GM21529 (cell line): ENCODE measurements around the gene MYCN.
"Not testable (repeated sequence)": the region's sequence is repeated elsewhere in the genome, so short reads cannot be mapped to it uniquely, and the experiment has no call there.

Experiments used
- ATAC-seq: cut with Tn5 transposase; IDR thresholded peaks from one replicate; pipeline ENCODE4 v1.9.1; 2021; ENCODE audit not compliant: unreplicated experiment

Gene MYCN

DNA sequence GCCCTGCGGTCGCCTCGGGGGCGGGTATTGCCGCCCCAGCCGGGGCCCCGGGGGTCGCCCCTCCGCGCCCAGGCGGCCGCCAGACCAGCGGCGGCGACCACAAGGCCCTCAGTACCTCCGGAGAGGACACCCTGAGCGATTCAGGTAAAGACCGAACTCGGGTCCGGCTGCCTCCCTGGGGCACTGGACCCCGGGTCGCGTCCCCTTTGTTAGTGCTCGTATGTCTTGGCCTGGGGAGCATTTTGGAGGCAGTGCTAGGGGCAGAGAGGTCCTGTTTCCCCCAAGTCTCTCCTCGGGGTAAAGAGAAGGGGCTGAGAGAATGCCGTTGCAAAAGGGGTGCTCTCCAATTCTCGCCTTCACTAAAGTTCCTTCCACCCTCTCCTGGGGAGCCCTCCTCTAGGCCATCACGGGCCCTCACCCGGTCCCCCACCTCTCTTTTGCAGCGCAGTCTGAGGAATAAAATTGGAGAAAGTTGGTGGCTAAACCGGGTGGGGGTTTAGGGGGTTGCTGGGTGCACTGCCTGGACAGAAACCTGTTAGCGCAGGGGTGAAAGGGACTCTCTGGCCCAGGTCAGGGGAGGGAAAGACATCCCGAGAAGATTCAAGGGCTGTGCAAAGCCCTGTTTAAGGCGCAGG is 2.5 kb downstream of the MYCN start:
- ATAC-seq, result no peak

DNA sequence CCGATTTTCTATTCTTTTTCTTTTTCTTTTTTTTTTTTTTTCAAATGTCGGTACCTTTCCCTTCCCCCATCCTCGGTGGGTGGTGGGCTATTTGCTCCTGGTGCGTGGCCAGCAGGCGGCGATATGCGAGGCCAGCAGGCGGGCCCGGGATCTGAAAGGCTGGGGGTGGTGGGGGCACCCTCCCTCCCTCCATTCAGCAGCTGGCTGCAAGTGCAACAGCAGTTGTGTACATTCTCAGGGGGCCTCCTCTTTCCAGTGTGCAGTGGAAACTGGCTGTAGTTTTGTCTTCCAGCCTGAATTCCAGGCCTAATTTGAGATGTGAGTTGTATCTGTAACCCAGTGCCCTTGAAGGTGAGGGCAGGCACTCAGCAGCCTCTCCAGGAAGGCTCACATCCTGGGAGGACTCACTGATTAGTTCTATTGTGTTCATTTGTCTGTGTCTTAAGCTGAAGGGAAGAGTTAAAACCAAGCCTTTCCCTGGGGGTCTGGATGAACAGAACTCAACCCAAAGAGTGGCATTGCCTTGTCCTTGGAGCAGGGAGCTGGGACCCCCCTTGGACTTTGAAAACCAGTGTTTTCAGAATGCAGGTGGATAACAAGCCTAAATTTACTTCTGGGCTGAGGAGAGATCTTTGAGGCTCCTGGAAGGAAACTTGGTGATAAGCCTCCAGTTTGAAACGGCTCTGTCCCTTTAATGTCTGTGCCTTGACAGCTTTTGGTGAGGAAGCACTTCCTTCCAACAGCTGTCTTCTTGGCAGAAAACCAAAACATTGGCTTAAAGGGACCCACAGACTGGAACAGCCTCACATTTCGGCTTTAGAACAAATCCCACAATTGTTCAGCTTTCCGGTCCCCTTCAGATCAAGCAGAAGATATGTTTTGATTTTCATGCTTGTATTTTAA is 3.3 kb downstream of the MYCN start:
- no peak for ATAC-seq

DNA sequence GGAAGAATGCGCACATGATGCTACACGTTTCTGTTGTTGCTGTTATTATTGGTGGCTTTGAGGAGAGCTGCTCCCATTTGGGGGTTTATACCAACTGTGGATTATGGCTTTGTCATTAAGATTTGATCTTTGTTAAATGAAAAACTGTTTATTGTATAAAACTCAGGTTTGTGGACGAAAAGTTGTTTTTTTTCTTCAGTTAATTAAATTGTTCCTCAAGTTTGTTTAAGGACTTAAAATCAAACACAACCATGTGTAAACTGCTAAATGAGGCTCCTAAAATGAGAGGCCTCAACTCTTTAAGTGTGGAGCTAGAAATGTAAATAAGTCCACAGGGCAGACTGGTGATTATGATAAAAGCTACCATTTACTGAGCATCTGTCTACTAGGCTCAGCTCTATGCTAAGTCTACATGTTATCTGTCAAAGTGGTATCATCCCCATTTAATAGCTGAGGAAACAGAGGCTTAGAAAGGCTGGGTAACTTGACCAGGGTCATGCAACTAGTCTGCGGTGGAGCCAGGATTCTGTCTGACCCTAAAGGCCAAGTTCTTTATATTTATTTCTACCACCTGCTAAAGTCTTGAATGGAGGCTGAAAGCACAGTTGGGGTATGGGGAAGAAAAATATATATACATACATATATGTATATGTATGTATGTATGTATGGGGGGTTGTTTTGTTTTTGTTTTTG is 4.1 kb downstream of the MYCN start:
- no peak for ATAC-seq

DNA sequence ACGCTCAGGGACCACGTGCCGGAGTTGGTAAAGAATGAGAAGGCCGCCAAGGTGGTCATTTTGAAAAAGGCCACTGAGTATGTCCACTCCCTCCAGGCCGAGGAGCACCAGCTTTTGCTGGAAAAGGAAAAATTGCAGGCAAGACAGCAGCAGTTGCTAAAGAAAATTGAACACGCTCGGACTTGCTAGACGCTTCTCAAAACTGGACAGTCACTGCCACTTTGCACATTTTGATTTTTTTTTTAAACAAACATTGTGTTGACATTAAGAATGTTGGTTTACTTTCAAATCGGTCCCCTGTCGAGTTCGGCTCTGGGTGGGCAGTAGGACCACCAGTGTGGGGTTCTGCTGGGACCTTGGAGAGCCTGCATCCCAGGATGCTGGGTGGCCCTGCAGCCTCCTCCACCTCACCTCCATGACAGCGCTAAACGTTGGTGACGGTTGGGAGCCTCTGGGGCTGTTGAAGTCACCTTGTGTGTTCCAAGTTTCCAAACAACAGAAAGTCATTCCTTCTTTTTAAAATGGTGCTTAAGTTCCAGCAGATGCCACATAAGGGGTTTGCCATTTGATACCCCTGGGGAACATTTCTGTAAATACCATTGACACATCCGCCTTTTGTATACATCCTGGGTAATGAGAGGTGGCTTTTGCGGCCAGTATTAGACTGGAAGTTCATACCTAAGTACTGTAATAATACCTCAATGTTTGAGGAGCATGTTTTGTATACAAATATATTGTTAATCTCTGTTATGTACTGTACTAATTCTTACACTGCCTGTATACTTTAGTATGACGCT is 5.8 kb downstream of the MYCN start:
- no peak for ATAC-seq

DNA sequence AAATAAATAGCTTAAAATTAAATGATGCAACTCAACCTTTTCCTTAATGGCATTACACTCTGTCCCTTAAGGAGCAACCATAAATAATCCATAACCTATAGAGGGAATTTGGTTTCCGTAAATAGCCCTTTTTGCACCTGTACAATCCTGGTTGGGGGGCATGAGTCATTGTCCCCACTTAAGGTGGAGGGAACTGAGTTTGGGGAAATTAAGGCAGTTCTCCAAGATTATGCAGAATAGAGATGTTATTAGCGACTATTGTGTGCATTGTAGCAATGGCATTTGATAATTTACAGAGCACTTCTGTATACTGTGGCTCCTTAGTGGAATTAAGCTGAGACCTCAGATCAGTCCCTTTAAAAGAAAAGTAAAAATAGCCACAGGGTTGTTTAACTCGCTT is 6.6 kb downstream of the MYCN start:
- no peak for ATAC-seq

DNA sequence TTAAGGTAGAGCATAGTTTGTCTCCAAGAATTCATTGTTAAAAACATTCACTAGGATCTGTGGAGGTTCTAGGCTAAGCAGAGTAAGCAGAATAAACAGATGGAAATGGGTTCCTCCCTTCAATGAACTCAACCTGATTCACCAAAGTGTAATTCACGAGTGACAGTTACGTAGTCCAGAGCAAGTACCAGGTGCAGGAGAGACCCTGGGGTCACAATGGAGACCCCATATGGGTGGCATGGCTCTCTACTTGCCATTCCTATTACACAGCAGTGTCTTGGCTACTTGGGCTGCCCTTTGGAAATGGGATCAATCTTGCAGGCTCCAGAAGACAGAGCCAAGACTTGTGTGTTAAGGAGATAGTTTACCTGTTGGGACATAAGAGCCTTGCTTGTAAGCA is 7.1 kb downstream of the MYCN start:
- ATAC-seq, result no peak

DNA sequence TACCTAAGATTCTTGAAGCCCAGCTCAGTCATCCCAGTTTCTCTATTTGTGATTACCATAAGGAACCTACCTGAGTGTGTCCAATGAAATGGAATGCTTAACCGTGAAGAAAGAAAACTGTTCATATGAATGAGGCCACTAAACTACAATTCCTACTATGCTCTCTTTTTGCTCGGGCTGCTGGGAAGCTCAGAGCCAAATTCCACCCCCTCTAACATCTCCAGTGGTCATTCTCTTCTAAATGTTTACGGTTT is 8.3 kb downstream of the MYCN start:
- ATAC-seq, result no peak

DNA sequence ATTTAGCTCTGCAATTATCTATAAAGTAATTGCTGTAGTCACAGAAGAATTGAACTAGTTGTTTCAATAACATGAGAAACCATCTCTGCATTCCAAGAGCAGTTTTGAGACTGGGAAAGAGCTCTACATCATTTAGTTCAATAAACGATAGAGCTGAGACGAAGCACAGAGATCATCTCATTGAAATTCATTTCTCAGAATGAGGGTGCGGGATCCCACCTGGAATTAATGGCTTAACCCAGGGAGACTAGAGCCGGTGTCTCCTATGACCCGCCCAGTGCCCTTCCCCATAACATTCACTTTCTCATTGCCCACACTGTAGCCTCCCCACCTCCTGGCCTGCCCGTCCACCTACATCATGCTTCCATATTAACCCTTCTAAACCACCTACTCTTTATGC is 8.8 kb downstream of the MYCN start:
- no peak for ATAC-seq

DNA sequence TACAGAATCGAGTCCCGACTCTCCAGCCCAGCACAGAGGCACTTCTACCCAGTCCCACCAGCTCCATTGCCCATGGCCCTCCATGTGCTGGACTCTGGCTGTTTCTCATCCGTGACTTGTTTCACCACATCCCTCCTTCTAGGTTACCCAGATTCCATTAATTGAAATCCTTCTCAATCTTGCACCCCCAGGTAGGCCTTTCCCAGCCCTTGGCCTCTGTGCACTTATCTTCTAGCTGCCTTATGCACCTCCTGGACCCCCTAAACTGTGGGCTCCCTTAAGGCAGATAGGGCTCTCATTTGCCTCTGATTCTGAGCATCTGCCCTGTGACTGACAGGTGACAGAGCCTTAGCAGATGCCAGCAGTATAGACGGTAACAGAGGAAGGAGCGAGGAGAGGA is 9.2 kb downstream of the MYCN start:
- ATAC-seq, result no peak

DNA sequence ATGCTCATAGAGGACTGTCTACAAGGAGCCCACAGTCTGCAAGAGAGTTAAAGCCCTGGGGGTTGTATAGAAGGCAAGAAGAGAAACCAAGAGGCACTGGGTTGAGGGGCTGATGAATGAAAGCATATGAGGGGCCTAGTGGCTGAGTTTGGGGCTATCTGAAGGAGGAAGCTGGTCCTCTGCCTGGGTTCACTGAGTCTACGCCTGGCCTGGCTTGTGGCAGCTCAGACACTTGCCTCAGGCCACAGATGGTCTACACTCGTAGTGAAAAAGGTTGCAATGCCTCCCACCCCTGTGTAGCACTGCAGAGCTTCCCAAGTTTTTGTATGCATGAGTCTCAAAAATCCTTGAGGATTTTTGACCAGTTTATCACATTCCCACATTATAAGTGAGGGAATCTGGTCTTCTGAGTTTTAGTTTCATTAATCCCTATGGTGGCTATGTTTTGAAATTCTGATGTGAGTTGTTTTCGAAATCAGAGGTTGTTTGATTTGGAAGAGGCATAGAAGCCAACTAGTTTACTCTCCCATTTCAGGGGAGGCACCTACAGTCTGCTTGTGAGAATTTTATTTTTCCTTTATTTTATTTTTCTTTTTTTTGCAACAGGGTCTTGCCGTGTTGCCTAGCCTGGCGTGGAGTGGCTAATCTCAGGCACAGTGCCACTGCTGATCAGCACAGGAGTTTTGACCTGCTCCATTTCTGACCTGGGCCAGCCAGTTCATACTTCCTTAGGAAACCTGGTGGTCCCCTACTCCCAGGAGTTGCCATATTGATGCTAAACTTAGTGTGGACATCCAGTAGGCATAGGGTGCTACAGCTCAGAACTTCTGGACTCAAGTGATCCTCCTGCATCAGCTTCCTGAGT is 10.0 kb downstream of the MYCN start:
- ATAC-seq, result no peak

DNA sequence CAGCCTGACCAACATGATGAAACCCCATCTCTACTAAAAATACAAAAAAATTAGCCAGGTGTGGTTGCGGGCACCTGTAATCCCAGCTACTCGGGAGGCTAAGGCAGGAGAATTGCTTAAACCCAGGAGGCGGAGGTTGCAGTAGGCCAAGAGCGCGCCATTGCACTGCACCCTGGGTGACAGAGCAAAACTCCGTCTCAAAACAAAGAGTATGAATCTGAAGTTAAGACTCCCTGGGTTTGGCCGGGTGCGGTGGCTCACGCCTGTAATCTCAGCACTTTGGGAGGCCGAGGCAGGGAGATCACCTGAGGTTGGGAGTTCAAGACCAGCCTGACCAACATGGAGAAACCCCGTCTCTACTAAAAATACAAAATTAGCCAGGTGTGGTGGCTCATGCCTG is 11.6 kb downstream of the MYCN start:
- ATAC-seq, result not testable (repeated sequence)

DNA sequence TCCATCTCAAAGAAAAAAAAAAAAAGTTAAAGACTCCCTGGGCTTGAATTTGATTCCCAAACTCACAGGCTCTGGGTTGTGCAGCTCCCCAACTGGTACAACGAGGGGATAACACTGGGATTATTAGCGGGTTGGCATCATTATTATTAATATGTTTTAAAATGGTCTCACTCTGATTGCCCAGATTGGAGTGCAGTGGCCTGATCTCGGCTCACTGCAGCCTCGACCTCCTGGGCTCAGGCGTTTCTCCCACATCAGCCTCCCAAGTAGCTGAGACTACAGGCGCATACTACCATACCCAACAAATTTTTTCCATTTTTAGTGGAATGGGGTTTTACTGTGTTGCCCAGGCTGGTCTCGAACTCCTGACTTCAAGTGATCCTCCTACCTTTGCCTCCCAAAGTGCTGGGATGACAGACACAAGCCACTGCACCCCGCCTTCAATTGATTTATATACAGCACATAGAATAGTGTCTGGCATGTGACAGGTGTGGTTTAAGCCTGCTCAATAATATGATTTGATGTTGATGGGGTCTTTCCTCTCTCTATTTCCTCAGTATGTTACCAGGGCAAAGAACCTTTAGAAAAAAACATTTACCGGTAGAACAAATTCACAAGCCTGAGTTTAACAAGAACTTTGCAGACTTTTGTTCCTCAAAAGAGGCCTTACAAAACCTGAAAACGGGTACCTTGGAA is 12.2 kb downstream of the MYCN start:
- no peak for ATAC-seq

DNA sequence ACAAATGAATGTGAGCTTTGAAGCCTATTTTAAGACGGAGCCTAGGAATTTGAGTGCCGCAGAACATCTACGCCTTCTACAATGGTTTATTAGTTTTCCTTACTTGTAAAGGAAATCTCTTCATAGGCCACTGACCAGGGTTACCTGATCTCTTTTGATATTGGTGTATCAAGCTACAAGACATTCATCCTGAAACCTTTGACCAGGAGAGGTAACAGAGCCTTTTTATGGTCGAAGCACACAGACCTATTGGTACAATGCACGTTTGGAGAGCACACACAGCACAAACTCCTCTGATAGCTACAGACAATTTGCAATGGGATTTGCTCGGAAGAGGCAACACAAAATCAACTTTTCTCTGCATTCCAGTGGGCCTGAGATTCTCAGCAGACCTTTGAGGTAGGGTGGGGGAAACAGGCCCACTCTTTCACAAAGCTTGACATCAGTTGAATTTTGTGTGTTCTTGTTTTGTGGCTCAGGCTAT is 12.8 kb downstream of the MYCN start:
- ATAC-seq, result no peak

DNA sequence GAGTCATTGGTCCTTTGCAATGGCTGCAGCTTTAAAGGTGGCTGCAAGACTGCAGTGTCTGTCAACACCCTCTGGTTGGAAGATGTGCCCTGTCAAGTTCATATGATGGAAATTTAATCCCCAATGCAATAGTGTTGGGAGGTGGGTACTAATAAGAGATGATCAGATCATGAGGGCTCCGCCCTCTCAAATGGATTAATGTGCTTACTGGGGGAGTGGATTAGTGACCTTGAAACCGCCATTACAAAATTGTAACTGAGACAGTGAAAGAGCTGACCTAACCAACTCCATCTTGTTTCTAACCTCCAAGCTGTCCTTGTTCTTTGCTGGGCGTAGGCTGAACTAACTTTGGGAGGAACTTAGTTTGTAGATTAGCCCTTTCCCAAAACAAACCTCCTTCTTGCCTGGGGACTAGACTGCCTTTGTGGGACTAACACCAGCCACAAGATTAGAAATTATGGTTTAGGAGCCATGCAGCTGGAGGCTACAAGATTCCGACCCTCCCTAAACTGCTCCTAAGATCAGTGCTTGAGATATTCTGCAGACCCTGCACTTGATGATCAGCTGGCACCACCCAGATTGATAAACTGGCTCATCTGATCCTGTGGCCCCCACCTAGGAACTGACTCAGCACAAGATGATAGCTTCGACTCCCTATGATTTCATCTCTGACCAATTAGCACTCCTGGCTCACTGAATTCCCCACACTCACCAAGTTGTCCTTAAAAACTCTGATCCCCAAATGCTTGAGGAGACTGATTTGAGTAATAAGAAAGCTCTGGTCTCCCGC is 13.7 kb downstream of the MYCN start:
- no peak for ATAC-seq

DNA sequence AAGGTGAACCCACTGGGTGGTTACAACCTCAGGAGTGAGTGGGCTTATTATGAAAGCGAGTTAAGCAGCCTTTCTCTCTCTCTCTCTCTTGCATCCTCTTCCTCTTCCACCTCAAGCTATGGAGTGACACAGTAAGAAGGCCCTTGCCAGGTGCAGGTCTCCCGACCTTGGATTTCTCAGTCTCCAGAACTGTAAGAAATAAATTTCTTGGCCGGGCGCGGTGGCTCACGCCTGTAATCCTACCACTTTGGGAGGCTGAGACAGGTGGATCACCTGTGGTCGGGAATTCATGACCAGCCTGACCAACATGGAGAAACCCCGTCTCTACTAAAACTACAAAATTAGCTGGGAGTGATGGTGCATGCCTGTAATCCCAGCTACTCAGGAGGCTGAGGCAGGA is 14.4 kb downstream of the MYCN start:
- no peak for ATAC-seq

DNA sequence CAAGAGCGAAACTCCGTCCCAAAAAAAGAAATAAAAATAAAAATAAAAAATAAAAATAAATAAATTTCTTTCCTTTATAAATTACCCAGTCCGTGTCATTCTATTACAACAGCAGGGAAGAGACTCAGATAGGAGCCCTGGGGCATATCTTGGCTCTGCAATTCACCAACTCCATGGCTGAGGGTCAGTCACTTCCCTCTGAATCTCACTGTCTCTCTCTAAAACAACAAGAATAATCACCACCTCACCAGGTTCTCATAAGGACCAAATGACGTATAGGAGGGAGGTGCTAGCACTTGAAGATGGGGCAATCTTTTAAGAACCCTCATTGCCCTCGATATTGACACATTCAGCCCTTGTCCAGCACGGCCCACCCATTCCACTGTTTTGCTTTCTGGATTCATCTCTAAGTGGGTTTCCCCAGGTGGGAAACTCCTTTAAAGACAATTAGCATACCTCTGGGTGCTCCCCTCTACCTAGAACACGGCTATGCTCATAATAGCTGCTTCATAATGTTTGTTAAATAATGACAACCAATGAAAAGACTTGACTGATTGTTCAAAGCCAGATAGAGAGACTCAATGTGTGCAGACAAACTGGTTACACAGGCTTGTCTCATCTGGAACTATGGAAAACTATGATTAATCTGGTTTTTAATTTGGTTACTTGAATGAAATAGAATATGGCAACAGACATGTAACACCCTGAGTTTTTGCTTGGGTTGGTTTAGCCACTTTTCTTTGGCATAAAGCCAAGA is 15.1 kb downstream of the MYCN start:
- no peak for ATAC-seq

DNA sequence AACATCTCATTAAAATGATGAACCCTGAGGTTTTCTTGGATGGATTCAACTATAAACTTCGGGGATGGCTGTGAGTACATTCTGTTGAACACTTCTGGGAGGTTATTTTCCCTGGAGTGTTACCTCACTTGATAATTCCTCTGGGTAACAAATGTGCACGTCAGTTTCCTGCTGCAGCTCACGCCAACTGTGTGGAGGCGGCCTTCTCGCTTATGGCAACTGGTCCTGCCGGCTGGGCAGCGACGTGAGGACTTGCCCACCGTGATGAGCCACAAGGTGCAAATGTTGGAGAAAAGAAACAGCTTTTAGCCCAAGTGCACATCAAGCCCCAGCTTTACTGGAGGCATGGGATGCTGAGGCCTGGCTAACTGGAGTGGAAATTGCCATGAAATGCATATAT is 15.9 kb downstream of the MYCN start:
- no peak for ATAC-seq
